Nephron (organoid): Measurements from ENCODE around the gene ARHGAP22.

ENCODE experiments used
- H3K27ac Mint-ChIP-seq, 3 experiments: 2 replicates each; pipeline ENCODE4 v1.8.0; 2020; ENCODE audit warnings: mixed read lengths in 3 of 3, mild to moderate bottlenecking in 2 of 3, moderate library complexity in 1 of 3
- H3K27me3 Mint-ChIP-seq: 2 replicates; pipeline ENCODE4 v1.8.0; 2021; ENCODE audit warnings: low read depth, mild to moderate bottlenecking, moderate library complexity, mixed read lengths
- H3K36me3 Mint-ChIP-seq: 2 replicates; pipeline ENCODE4 v1.8.0; 2020; ENCODE audit warnings: low read depth, mixed read lengths
- H3K4me1 Mint-ChIP-seq: 2 replicates; pipeline ENCODE4 v1.8.0; 2020; ENCODE audit warnings: mixed read lengths
- H3K4me3 Mint-ChIP-seq, 3 experiments: 2 replicates each; pipeline ENCODE4 v1.8.0; 2020; ENCODE audit warnings: mild to moderate bottlenecking in 3 of 3, mixed read lengths in 3 of 3, moderate library complexity in 2 of 3
- H3K9me3 Mint-ChIP-seq: 2 replicates; pipeline ENCODE4 v1.8.0; 2020; ENCODE audit warnings: mixed read lengths
- TF ChIP-seq, protein P1 (sequence below), 3 experiments: fragments of 200-600 bp; sonication (generic); IDR thresholded peaks; one replicate each; pipeline ENCODE4 v1.5.0; 2021; ENCODE audit warnings: antibody characterized with exemption in 3 of 3; ENCODE audit not compliant: unreplicated experiment in 3 of 3

Gene ARHGAP22

DNA sequence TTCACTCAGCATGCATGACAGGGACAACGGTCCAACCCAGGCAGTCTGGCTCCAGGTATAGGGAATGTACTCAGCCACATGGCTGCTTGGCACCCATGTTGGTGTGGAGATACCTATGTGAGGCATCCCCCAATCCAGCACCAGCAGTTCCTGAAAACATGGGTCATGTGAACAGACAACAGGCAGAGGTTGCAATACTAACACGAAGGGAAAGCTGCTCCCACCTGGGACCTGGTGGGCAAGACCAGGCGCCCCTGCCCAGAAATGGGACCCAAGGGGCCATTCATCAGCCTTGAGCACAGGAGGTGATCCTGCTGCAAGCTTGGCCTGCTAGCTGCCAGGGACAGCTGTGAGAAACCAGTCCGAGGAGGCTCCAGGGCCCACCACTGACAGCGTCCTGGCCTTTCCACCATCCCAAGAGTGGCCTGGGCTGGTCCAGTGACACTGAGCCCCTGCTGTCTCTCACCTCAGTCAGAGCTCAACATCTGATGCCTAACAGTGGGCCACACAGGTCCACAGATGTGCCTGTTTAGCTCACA, 142.3 kb downstream of the ARHGAP22 start:
- peaks cover 32% of the 10 kb centered on the region for H3K4me1 Mint-ChIP-seq
- H3K27me3 Mint-ChIP-seq, result peaks cover 4% of the 10 kb centered on the region
- no peak overlapping the region for H3K4me3 Mint-ChIP-seq
- TF ChIP-seq, protein P1, sequence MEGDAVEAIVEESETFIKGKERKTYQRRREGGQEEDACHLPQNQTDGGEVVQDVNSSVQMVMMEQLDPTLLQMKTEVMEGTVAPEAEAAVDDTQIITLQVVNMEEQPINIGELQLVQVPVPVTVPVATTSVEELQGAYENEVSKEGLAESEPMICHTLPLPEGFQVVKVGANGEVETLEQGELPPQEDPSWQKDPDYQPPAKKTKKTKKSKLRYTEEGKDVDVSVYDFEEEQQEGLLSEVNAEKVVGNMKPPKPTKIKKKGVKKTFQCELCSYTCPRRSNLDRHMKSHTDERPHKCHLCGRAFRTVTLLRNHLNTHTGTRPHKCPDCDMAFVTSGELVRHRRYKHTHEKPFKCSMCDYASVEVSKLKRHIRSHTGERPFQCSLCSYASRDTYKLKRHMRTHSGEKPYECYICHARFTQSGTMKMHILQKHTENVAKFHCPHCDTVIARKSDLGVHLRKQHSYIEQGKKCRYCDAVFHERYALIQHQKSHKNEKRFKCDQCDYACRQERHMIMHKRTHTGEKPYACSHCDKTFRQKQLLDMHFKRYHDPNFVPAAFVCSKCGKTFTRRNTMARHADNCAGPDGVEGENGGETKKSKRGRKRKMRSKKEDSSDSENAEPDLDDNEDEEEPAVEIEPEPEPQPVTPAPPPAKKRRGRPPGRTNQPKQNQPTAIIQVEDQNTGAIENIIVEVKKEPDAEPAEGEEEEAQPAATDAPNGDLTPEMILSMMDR (IDR thresholded peaks at IDR 0.05; ENCODE audit: unreplicated experiment in 3 of 3), result no peak
- H3K36me3 Mint-ChIP-seq, result no peaks in the 10 kb centered on the region
- no peaks in the 10 kb centered on the region for H3K9me3 Mint-ChIP-seq
- peak overlapping the region in 1 of 3 experiments; percentile 66 for H3K27ac Mint-ChIP-seq

DNA sequence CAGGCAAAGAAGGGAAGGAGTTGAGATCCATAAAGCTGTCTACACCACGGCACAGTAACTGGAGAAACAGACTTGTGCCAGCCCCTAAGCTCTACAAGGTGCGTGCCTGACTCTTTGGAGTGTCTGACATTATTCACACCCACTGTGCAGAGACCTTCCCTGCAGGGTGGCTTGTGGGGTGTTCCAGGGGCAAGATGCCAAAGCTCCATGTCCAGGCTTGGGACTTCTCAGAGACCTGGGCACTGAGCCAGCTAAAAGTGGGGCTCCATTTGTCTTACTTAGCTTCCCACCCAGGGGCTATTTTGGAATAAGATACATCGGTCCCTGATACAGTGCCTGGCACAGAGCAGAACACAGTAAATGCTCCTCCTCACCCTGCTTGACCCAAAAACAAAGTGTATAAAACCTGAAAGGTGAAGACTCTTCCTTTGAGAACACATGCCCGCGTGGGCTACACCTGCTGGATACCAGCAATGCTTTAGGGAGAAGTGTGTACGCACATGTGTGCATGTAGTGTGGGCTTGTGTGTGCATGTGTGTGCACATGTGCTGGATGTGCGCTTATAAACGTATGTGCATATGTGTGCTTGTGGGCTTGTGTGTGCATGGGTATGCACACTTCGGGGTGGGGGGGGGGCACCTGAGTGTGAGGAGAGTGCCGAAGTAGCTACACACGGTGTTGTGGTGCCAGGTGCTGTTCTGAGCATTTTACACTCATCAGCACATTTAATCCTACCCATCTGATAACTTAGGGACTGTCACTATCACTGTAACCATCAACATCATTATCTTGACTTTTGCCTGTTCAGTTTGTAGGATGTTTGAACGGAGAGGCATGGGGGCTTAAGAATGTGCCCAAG, 143.0 kb downstream of the ARHGAP22 start:
- no peaks in the 10 kb centered on the region for H3K36me3 Mint-ChIP-seq
- TF ChIP-seq, protein P1 (IDR thresholded peaks at IDR 0.05; ENCODE audit: unreplicated experiment in 3 of 3), result no peak
- H3K27me3 Mint-ChIP-seq, result peaks cover 7% of the 10 kb centered on the region
- H3K27ac Mint-ChIP-seq, result peak overlapping the region in 2 of 3 experiments; percentile 49 to 66
- H3K4me1 Mint-ChIP-seq, result peaks cover 27% of the 10 kb centered on the region
- no peaks in the 10 kb centered on the region for H3K9me3 Mint-ChIP-seq
- H3K4me3 Mint-ChIP-seq, result no peak overlapping the region

DNA sequence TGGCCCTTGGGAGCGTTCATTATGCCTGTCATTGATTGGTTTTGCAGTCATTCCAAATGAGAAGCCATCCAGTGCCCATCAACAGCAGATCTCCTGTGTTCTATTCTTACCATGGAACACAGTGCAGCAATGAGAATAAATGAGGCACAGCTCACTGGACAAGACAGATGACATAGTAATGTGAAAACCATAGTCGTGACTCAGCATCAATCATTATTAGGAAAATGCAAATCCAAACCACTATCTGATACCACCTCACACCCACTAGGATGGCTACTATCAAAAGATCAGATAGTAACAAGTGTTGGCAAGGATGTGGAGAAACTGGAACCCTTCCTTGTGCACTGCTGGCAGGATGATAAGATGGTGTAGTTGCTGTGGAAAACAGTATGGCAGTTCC, 144.7 kb downstream of the ARHGAP22 start:
- H3K4me1 Mint-ChIP-seq, result peaks cover 28% of the 10 kb centered on the region
- no peak overlapping the region for H3K27ac Mint-ChIP-seq
- no peak overlapping the region for H3K4me3 Mint-ChIP-seq
- H3K36me3 Mint-ChIP-seq, result no peaks in the 10 kb centered on the region
- H3K9me3 Mint-ChIP-seq, result no peaks in the 10 kb centered on the region
- TF ChIP-seq, protein P1 (IDR thresholded peaks at IDR 0.05; ENCODE audit: unreplicated experiment in 3 of 3), result no peak
- peaks cover 7% of the 10 kb centered on the region for H3K27me3 Mint-ChIP-seq

DNA sequence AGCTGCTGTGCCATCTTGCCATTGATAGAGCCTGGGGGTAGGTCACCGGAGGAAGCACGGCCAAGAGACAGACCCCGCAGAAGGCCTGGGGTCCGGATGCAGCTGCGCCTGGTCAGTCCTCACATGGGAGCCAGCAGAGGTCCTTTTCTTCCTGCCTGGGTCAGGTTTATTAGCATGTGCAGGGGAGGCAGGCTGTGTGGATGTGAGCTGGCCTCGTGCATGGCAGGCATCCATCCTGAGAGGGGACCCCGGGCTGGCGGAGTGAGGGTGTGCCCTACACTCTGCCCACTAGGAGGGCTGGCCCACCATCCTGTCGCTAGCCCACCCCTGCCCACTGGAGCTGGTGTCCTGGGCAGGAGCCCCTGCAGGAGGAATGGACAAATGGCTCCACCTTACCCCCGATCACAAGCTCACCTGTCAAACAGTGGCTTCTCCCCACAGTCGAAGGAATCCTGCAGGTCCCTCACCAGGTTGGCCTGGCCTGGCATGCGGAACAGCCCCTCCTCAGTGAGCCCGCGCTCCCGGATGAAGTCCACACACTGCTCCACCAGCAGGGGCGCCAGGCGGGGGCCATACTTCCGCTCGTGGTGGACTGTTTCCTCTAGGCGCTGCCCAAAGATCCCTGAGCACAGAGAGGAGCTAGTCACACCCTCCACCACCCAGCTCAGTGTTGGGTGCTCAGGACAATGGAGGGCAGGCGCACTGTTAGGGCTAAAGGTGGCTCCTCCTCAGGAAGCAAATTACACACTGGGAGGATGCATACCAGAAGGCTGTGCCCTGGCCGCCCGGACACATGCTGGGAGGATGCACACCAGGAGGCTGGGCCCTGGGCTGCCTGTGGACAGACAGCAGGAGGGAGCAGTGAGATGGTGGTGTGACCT, 145.4 kb downstream of the ARHGAP22 start:
- H3K9me3 Mint-ChIP-seq, result no peaks in the 10 kb centered on the region
- no peak overlapping the region for H3K4me3 Mint-ChIP-seq
- H3K36me3 Mint-ChIP-seq, result no peaks in the 10 kb centered on the region
- TF ChIP-seq, protein P1 (IDR thresholded peaks at IDR 0.05; ENCODE audit: unreplicated experiment in 3 of 3), result no peak
- H3K27me3 Mint-ChIP-seq, result peaks cover 7% of the 10 kb centered on the region
- peaks cover 28% of the 10 kb centered on the region for H3K4me1 Mint-ChIP-seq
- no peak overlapping the region for H3K27ac Mint-ChIP-seq

DNA sequence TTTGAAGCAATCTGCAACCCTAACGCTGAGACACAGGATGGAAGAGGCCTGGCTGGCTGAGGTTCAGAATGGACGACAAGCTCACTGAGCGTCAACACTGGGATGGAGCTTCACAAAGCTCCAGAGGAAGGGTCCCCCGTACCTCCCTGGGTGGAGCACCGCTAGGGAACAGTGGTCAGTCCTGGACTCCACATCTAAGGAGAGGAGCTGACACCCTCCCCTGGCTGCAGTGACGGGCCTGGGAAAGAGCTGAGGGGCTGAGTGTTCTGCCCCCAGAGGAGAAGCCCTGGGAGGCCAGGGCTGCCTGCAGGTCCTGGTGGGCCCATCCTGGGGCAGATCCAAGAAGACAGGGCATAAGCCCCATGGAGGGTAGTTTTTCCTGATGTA, 146.2 kb downstream of the ARHGAP22 start:
- TF ChIP-seq, protein P1 (IDR thresholded peaks at IDR 0.05; ENCODE audit: unreplicated experiment in 3 of 3), result no peak
- Mint-ChIP-seq H3K27me3 (peaks cover 7% of the 10 kb centered on the region), H3K9me3 (no peaks in the 10 kb centered on the region), H3K27ac (no peak overlapping the region), H3K4me1 (peaks cover 27% of the 10 kb centered on the region), H3K36me3 (no peaks in the 10 kb centered on the region), H3K4me3 (no peak overlapping the region)
